Activated T-helper 9 cell treated with anti-CD3 and anti-CD28 coated beads, Interleukin-2, amount 50 U/mL, for 16 hours (primary cell): Measurements from ENCODE around the gene ERO1A.

Source experiments
- DNase-seq: peaks from one replicate; pipeline ENCODE4 v3.0.0-alpha.2; 2020; ENCODE audit warnings: low read depth

The ERO1A gene

DNA sequence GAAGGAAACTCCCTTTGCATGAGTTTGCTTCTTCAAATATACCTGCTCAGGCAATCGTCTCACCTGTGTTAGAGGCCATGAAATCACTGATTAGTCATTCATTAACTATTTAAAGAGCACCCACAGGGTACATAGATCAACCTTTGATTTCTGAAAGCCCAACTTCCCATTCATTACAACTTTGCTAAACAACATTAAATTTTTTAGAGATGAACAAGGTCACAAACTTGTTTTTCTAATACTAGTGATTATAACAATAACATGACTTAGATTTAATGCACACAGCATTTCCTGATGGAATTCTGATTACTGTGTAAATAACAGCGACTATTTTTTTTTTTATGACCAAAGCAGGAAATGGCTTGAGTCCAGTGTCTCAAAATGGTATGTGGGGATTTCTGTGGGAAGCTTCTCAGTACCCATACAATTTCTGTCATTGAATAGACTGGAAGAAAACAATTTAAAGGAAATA lies 5.4 kb upstream of the ERO1A start:
- DNase-seq: no peak

DNA sequence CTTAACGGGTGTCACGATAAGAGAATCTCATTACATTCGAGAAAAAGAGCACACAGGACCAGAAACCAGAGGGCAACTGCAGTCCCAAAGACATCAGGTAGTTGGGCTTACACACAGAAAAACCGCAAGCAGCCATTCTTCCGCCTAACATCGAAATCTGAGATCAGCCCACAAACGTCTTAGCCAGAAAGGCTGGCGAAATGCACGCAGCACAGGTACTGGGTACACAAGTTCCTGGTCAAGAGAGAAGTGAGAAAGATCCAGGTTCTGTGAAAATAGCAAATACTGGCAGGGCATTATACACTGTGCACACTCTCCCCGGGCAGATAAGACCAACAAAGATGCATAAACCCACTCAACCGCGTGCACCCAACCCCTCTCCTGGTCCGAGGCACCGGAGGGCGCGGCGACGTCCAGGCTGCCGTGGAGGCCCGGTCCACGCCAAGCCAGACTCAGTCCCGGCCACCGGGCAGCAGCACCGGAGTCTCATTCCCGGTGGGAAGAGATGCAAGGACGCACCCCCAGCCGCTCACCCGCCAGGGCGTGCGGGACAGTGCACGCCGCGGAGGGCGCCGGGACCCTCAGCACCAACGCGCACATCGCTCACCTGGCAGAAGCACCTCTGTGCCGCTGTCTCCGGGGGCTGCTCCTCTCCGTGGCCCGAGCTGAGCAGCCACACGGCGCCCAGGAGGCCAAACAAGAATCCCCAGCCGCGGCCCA lies 437 bp downstream of the ERO1A start:
- DNase-seq: peak; percentile 28

DNA sequence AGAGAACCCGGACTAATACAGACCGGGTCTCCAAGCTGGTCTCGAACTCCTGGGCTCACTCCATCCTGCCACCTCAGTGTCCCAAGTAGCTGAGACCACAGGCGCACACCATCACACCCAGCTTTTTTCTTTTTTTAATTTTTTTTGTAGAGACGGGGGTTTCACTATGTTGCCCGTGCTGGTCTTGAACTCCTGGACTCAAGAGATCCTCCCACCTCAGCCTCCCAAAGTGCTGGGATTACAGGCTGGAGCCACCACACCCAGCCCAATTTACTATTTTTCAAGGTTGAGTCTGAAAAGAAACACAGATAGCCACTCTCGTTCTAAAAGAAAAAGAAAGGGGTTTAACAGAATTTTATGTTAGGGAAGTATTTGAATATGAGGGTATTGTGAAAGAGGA lies 1.8 kb downstream of the ERO1A start:
- DNase-seq: no peak

DNA sequence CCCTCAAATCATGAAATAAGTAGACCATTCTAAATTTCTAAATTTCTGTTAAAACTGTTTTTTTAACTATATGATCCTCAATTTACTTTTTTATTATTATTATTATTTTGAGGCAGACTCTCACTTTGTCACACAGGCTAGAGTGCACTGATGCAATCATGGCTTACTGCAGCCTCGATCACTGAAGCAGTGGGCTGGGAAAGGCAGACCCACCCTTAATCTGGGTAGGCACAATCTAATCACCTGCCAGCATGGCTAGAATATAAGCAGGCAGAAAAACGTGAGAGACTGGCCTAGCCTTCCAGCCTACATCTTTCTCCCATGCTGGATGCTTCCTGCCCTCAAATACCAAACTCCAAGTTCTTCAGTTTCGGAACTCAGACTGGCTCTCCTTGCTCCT lies 2.3 kb downstream of the ERO1A start:
- DNase-seq: no peak

DNA sequence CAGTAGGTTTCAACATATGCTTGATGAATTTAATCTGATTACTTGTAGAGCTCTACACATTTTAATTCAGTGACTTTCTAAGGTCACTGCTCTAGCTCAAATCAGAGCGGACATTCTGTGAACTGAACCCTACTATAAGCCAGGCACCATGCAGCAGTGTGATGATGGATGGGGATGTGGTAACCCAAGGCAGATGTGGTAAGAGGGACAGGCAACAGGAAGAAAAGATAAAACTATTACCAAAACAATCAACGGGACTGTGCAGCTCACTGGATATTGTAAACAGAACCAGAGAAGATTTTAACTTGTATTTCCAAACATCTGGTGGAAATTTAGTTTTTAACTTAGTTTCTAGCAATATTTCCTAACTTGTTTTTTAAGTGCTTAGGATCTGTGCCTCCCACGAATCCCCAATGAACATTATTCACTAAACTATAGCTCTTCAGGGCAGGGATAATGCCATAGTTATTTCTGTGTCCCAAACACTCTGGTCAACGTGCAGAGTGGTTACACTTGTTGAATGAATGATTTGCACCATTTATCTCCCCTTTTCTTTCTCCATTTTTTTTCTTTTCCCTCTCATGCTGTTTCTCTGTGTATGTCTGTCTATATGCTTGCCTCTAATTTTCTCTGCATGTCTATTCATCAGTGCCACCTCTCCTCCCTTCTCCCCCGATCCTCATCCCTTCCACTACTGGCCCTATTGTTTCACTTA lies 3.0 kb downstream of the ERO1A start:
- DNase-seq: no peak

DNA sequence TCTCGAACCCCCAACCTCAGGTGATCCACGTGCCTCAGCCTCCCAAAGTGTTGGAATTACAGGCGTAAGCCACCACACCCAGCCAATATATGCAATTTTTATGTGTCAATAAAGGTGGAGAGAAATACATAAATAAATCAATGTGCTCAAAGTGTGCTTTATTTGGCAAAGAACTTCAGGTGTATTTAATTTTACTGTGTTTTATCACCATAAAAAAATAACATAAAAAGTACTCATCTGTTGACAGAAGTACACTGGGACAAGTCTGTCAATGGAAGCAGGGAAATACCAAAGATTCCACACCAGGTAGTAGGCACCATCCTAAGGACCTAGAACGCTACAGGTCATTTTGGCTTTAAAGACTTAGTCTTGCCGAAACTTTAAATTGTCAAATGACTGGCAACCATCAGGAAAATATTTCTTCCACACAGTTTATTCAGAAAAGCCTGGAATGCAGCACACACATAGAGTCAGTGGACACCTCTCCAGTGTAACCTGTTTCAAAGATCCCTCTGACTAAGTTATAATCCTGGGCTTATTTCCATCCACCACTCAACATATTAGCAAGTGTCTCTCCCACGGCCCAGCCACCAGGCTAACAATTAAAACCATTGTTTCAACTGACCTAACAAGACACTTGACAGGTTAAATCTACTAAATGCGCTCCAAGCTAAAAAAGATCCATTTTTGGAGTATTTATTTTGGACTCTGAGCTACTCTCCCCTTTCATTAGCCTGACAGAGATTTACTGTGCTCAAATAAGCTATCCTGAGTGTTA lies 4.2 kb downstream of the ERO1A start:
- DNase-seq: no peak

DNA sequence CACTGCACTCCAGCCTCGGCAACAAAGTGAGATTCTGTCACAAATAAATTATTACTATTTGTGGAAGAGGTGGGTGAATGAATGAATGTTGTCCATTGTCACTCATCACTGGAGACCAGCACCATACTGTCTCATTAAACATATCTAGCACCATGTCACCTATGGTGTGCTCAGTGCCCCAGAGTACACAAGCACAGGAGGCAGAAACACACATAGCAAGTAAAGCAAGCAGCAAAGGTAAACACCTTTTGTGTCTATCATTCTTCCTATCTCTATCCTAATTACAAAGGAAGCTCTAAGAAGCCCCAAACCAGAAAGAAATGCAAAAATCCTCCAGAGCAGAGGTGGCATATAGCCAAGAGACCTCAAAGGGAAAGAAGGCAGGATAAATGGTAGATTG lies 9.2 kb downstream of the ERO1A start:
- DNase-seq: no peak

DNA sequence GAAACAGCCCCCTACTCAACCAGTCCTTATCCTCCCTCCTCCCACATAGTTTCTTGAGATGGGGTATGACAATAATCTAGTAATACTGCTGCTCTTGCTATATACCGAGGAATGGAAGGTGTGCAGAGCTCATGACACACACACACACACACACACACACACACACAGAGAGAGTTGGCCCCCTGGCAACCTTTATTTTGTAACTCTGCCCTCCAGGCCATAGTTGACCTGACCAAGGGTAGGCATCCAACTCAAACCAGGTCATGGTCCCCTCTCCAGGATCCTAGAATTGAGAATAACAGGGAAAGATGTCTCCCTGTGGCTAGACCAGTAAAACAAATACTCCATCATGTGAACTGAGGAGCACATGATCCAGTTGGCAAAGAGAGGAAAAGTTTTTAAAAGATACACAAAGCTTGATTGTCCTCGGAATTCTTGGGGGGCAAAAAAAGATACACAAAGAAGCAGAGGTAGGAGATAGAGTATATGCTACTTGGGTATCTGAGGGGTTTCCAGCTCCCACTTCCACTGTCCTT lies 11.3 kb downstream of the ERO1A start:
- DNase-seq: no peak

DNA sequence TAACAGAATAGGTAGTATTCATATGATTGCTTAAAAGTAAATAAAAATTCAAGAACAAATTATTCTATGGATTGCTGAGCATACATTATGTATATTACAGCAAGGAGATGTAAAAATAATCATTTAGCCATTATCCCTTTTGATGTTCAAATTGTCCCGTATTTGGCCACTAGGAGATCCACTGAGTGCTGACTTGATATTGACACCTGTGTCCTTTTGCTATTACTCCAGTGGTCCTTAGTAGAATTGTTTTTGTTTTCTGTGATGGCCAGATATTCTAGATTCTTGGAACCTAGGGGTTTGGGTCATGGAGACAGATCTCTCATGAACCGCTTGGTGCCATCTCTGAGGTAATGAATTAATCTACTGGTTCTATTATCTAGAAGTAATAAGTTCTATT lies 16.8 kb downstream of the ERO1A start:
- DNase-seq: no peak

DNA sequence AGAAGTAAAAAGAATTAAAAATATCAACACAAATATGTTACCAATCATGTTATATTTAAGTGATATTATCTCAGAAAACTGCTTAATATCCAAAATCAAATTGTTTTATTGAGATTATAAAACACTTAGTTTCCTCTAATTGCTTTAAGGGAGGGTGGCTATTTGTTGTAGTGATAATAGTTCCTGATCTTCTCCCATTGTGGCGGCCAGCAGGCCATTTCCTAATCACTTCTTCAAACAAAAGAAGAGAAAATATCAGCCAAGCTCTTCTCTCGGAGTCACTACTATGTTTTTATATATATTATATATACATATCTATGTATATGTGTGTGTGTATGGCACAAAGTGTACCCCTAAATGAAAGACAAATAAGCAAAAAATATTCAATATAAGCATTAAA lies 31.5 kb downstream of the ERO1A start:
- no peak for DNase-seq

DNA sequence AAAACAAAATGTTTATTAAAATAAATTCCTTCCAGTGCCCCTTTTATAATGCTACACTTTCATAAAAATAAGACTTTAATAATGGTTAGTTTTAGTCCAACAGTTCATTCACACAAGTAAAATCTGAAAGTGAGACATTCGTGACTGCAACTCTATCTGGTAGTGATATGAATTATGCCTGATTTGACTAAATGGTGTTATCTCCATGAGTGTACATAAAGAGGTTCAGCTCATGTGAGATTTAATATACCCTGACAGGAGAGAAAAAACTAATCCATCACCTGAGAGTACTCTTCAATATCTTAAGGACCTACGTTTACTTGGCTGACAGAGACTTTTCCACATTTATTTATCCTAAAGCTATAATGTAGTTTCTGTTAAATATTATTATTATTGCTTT lies 34.0 kb downstream of the ERO1A start:
- DNase-seq: no peak

DNA sequence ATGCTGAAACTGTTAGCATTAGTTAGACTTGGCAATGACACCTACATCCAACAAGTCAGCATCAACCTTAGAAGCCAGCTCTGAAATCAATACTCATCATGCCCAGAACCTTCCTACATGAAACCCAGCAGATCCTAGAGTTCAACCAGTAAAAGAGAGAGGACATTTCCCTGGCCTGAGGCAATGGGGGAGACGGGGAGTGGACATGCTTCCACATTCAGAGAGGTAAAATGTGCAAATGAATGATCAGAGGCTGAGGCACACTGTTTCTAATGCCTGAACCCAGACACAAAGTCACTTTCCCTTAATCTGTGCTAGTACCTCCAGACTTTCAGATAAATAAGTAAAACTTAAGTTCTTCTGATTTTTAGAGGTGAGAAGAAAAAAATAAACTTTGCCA lies 34.5 kb downstream of the ERO1A start:
- DNase-seq: no peak

DNA sequence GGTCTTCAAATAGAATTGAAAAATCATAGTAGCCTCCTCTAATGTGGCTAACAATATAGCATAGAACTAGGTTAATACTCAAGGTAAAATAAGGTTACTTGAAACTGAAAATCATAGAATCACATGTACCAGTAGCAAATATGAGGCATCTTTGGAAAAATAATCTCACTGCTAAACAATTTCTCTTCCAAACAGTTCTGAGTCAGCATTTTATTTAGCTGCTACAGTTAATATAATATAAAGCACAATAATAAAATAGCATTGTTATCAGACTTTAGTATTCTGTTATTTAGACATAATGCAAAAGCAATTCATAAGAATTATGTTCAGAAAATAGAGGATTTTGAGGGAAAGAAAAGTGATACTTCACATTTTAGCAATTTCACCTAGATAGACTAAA lies 35.0 kb downstream of the ERO1A start:
- DNase-seq: no peak

DNA sequence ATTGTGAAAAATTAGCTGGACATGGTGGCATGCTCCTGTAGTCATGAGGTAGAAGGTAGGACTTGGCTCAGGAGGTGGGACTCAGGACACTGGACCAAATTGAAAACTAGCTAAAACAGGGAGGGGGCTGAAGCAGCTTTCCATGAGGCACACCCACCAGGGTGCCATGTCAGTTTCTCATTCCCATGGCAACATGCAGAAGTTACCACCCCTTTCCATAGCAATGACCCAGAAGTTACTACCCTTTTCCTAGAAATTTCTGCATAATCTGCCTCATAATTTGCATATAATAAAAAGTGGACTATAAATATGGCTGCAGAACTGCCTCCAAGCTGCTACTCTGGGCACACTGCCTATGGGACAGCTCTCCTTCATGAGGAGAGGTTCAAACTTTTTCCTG lies 38.5 kb downstream of the ERO1A start:
- no peak for DNase-seq

DNA sequence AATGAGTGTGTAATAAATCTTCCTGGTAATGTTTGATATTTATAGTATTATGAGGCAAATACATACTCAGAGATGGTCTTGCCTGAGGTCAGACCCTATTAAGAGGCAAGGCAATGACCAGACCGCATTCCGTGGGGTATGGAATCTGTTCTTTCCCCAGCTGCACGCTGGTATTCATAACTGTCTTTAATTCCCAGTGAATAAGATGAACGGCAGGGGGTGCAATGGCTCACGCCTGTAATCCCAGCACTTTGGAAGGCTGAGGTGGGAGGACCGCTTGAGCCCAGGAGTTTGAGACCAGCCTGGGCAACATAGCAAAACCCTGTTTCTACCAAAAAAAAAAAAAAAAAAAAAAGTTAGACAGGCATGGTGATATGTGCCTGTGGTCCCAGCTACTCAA lies 44.6 kb downstream of the ERO1A start:
- no peak for DNase-seq

DNA sequence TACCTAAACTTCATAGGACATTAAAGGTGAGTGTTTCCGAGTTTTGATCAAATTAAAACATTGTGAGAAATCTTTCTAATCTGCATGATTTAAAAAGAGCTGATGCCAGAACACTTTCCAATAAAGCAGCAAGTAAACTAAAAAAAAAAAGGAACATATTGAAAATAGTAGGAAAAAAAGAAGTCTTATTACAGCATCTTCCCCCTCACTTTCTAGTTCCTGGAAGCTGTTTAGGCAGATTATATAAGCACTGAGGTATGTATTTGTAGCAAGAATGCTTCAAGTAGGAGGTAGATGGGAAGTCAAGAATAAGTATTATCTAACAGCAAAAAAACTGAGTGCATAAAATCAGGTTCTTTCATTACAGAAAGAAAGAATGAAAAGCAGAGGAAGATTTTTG lies 45.8 kb downstream of the ERO1A start:
- no peak for DNase-seq

DNA sequence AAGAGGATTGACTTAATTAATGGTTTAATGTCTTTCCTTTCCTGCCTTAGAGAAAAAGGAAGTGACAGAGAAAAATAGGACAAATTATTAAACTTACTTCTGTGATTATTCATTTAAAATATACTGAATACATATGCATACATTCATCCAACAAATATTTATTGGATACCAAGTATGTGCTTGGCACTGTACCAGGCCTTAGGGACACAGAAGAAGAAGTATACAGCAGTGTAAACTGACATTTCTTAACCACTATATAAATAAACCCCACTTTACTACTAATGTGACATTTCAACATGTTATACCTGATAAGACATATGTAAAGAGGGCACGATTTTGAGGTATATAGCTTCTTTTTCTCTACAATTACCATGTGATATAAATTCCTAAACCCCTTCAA lies 53.6 kb downstream of the ERO1A start:
- no peak for DNase-seq

DNA sequence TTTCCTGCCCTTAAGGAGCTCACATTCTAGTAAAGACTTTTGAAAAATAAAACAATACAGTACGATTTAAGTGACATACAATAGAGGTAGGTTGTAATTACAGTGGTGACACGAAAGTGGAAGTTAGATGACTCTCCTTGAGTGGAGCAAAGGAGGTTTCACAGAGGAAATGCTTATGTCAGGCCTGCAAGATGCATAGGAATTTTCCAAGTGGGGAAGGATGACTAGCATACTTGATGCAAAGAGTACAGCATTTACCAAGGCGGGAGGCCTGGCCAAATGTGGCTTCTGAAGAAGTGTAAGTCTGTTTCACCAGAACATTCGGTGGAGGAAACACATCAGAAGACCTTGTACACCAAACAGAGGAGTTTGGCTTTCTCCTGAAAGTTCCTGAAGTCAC lies 55.2 kb downstream of the ERO1A start:
- no peak for DNase-seq

DNA sequence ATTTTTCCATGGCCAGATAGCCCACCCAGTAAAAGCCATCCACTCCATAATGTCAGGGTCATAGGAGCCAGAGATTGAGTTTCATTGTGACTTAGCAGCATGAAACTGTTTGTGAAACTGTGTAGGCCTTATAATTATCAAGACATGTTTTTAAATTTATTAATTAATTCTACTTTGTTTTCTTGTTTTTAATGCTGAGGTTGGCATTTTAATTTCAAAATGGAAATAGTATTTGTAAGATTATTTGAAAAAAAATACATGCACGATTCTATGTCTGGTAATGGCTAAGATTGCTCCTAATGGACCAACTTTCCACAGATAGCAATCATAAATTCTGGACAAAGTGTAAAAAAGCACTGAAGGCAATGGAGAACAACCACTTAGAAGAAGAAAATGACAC lies 75.7 kb downstream of the ERO1A start:
- DNase-seq: no peak

DNA sequence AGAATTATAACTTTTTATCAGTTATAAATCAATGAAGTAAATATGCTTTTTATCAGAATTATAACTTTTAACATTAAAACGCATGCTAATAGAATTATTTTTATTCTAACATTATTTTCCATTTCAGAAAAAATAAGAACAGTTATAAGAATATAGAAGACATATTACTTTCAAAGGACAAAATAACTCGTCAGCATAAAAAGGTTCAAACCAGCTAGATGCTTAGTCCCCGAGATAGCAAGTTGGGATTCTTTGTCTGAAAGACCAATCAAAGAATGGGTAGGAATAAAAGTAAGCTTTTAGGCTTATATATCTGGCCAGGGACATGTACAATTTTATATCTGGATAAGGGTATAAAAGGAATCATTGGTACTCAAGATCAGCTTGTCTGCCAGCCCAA lies 76.8 kb downstream of the ERO1A start:
- no peak for DNase-seq

DNA sequence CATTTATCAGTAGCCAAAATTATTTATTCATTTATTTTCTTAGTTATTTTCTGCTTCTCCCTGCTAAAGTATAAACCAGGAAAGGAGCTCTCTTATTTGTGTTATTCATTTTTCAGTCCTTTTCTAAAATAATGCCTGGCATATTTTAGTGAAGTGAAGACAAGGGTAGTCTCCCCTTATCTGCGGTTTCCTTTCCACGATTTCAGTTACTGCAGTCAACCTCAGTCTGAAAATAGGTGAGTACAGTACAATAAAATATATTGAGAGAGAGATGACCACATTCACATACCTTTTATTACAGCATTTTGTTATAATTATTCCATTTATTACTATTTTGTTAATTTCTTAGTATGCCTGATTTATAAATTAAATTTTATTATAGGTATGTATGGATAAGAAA lies 85.2 kb downstream of the ERO1A start:
- DNase-seq: no peak

DNA sequence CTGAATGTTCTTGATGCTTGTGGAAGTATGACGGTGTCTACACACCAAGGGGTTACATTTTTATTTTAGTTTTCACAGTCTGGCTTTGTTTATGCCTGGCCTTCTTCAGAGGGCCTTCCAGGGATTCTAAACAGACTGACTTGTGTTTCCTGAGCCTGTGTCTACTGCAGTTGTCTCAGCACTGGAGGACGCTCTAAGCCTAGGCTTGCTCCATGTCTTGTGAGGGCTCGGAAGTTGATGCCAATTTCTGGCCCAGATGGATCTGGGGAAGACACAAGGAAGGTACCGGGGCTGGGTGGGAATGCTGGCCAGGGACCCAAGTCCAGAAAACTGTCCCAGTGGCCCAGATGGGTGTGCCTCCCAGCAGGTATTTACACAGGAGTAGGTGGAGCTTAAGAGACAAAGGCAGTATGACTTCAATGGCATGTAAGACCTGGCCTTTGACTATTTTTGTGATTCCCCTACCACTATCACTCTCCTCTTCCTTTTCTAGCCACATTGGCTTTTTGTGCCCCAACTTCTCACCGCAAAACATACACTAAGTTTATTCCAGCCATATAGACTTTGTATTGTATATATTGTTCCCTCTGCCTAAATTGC lies 85.8 kb downstream of the ERO1A start:
- no peak for DNase-seq
